ENCODE measurements around the gene PIGT. TPM values are rescaled to one million over a fixed set of nuclear protein-coding genes. Genes with fewer than 3 reads are reported as not detected.
A peak's percentile ranks its signal among the peaks of the same experiment; 100 is the strongest.

PIGT gene
- total and polyA plus RNA-seq, 9 donors: 30.0 to 172 (median 69.3) TPM

- DNase-seq: no peak
- Histone ChIP-seq H3K4me3 (no peak overlapping the region), H3K27ac (no peak overlapping the region), H3K36me3 (no peaks in the 10 kb centered on the region), H3K9me3 (no peaks in the 10 kb centered on the region), H3K27me3 (no peaks in the 10 kb centered on the region), H3K4me1 (ENCODE audit: insufficient read depth) (peaks cover 8% of the 10 kb centered on the region)
- TF ChIP-seq EP300 (IDR thresholded peaks at IDR 0.05) (no peak), CTCF (IDR thresholded peaks at IDR 0.05) (no peak), POLR2A (IDR thresholded peaks at IDR 0.05) (no peak)
- intact Hi-C loops (cut with DNase I): no loop called here
- 81 to 86% (median 84%) methylated on average over 6 of the region's 6 CpGs for WGBS, 3 donors
Observed at GRCh38 chr20:45368221-45368980, 47.5 kb upstream of the PIGT start.

GRCh38 chr20:45370571-45371160 lies 45.3 kb upstream of the PIGT start:
- H3K27ac ChIP-seq: no peak overlapping the region

GRCh38 chr20:45372241-45372640 lies 43.7 kb upstream of the PIGT start:
- H3K27ac ChIP-seq: no peak overlapping the region
- WGBS, 3 donors: 87 to 91% (median 88%) methylated on average over 10 of the region's 10 CpGs
- no peaks in the 10 kb centered on the region for H3K36me3 ChIP-seq
- H3K4me1 ChIP-seq (ENCODE audit: insufficient read depth): peaks cover 5% of the 10 kb centered on the region
- H3K9me3 ChIP-seq: no peaks in the 10 kb centered on the region
- no peak for DNase-seq
- intact Hi-C loops (cut with DNase I): loop anchor here in 3 of 4 donors (5.0 to 10.0 kb wide), 3 partner anchors 45 to 65 kb away; partner anchors contain the start of gene PIGT (in 1 of the 3)
- H3K27me3 ChIP-seq: no peaks in the 10 kb centered on the region
- H3K4me3 ChIP-seq: no peak overlapping the region
- TF ChIP-seq CTCF (IDR thresholded peaks at IDR 0.05): no peak
- no peak for TF ChIP-seq POLR2A (IDR thresholded peaks at IDR 0.05)
- no peak for TF ChIP-seq EP300 (IDR thresholded peaks at IDR 0.05)

More at GRCh38 chr20:45370571-45371160, 45.3 kb upstream of the PIGT start:
- peaks cover 5% of the 10 kb centered on the region for H3K4me1 ChIP-seq (ENCODE audit: insufficient read depth)
- intact Hi-C loops (cut with DNase I): loop anchor here in 3 of 4 donors (5.0 to 10.0 kb wide), 3 partner anchors 47 to 67 kb away; partner anchors contain the start of gene PIGT (in 1 of the 3)
- 70 to 96% (median 75%) methylated on average over 3 of the region's 3 CpGs for WGBS, 3 donors
- no peaks in the 10 kb centered on the region for H3K27me3 ChIP-seq
- no peaks in the 10 kb centered on the region for H3K36me3 ChIP-seq
- H3K4me3 ChIP-seq: no peak overlapping the region
- TF ChIP-seq CTCF (IDR thresholded peaks at IDR 0.05) (no peak), POLR2A (IDR thresholded peaks at IDR 0.05) (no peak), EP300 (IDR thresholded peaks at IDR 0.05) (no peak)
- H3K9me3 ChIP-seq: no peaks in the 10 kb centered on the region
- no peak for DNase-seq

- no peaks in the 10 kb centered on the region for H3K9me3 ChIP-seq
- 40 to 54% (median 48%) methylated on average over 30 of the region's 30 CpGs for WGBS, 3 donors
- intact Hi-C loops (cut with DNase I): loop anchor here in 3 of 4 donors (5.0 to 10.0 kb wide), 3 partner anchors 45 to 65 kb away; partner anchors contain the start of gene PIGT (in 1 of the 3)
- no peaks in the 10 kb centered on the region for H3K36me3 ChIP-seq
- DNase-seq: peak in 1 of 5 donors; percentile 41
- TF ChIP-seq POLR2A (IDR thresholded peaks at IDR 0.05) (no peak), EP300 (IDR thresholded peaks at IDR 0.05) (no peak), CTCF (IDR thresholded peaks at IDR 0.05) (no peak)
- H3K4me3 ChIP-seq: peak overlapping the region; percentile 45
- H3K4me1 ChIP-seq (ENCODE audit: insufficient read depth): peaks cover 5% of the 10 kb centered on the region
- no peak overlapping the region for H3K27ac ChIP-seq
- H3K27me3 ChIP-seq: no peaks in the 10 kb centered on the region
Observed at GRCh38 chr20:45372646-45373352, 43.1 kb upstream of the PIGT start.
